HG02588 (cell line): Measurements from ENCODE around the gene EIF3L.

Source experiments
- ATAC-seq: cut with Tn5 transposase; IDR thresholded peaks from one replicate; pipeline ENCODE4 v1.9.1; 2021; ENCODE audit warnings: mild to moderate bottlenecking, moderate library complexity; ENCODE audit not compliant: unreplicated experiment

The EIF3L gene

DNA sequence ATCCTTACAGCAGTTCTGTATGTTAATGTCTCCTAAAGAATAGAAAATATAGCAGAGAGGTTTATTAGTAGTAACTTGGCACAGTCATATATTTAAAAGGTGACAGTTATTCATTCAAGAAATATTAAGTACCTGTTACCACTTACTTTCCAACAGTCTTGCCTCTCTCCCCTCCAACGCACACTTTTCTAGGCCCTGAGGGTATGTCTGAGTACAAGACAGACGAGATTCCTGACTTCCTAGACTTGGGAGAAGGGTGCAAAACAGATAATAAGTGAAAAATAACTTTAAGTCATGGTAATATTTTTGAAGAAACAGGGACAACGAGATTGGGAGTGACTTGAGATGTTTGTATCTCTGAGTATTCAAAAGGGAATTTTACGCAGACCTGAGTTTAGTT lies 1.6 kb downstream of the EIF3L start:
- no peak for ATAC-seq

DNA sequence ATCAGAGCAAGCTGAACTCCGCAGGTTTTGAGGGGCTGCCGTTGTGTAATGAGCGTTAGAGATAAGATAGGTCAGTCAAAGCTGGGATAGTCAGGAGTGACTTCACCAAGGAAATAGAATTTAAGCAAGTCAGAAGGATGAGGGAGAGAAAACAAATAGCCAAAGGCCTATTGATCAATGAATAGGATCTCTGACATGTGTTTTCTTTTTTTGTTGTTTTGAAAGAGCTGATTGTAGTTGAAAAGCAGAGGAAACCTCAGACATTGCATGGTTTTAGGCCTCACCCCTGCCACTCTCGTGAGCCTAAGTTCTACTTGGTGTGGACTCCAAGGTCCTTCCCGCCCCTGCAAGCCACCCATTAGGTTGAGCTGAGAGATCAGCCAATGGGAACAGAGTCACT lies 3.2 kb downstream of the EIF3L start:
- ATAC-seq: no peak

DNA sequence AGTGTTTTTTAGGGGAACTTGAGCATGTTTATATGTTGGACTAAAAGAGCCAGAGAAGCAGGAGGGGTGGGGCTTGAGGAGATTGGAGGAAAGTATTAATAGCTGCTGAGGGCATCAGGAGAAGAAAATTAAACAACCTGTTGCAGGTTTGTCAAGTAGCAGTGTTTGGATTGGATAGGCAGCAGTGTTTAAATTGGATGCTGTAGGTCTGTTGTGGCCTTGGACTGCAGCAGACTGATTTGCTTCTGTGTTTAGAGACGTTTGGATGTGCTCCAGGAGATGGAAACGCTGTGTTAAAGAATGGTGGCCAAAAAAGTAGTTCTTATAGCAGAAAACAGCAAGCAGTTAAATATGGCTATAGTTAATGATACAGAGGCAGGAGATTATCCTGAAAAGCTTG lies 5.7 kb downstream of the EIF3L start:
- ATAC-seq: no peak

DNA sequence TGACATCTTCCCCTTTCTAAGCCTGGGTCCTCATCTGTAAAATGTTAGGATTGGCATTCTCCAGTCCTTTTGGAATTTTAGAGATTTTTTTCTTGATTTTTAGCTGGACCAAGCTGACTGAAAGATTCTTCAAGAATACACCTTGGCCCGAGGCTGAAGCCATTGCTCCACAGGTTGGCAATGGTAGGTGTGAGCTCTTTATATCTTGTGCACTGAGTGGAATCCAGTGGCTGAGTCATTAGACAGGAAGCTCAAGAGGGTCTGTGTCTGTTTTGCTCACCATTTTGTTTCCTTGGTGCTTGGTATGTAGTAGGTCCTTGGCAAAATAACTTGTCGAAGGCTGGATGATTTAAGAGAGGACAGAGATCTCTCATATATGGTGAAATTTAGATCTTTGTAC lies 6.2 kb downstream of the EIF3L start:
- ATAC-seq: no peak

DNA sequence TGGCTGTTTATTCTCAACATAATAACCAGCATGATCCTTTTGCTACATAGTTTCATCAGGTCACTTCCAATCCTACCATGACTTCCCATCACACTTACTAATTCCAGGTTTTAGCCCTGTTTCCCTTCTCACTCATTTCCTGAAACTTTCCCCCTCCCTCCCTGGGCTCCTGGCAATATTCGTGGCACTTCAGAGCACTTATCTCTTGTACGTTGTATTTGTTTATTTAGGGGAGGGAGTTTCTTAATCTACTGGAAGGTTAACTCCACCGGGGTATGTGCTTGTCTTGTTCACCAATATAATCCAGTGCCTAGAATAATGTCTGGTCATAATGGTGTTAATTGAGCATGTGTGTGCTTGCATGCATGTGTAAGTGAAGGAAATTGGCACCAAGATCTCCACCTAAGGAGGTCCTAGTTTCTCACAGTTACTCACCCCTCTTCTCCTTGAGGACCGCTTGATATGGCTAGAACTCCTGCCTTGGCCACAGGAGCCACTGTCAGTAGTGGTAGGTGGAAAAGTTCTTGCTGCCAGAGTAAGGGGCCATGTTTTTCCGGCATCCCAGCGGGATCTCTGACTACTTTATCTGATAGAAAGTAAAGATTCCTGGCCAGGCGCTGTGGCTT lies 11.7 kb downstream of the EIF3L start:
- ATAC-seq: no peak

DNA sequence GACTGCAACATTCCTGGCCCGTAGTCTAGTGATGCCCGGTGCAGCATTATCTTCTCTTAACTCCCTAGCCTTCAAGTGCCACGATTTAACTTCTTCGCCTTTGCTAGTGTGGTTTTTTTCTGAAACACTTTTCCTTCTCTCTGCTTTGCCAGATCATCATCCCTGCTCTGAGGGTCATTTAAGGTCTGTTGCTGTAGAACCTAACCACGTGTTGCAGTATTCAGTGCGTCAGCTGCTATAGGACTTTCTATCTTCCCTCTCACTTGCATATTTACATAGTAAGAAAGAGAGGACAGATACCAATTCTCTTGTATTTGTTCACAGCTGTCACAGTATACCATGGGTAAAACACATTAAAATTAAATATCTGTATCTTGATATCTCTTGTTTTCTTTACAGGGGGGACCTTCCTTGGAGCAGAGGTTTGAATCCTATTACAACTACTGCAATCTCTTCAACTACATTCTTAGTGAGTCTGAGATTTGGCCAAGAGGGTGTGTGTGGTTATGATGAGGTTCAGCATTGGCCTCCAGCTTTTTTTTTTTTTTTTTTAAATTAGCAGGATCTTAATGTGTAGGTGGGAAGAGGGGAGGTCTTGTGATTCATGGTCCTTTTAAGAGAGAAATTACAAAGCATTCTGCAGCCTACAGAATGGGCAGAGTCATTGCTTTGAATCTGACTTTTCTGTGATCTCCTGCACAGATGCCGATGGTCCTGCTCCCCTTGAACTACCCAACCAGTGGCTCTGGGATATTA lies 13.5 kb downstream of the EIF3L start:
- ATAC-seq: no peak

DNA sequence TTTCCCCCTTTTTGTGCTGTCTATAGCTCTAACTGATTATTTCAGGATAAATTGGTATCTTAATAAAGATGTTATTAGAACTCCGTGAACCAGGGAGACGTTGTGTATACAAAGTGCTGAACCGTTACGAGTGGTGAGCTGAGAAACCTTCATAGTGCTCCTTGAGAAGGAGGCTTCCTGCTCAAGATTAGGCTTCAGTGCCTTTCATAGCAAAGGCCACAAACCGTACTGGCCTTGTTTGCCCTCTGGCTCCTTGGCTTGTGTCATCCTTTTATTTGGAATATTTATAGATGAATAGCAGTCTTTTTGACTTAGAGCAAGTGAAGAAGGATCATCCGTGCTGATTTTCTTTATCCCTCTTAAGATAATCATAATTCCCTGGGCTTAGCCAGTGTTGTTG lies 16.3 kb downstream of the EIF3L start:
- ATAC-seq: no peak

DNA sequence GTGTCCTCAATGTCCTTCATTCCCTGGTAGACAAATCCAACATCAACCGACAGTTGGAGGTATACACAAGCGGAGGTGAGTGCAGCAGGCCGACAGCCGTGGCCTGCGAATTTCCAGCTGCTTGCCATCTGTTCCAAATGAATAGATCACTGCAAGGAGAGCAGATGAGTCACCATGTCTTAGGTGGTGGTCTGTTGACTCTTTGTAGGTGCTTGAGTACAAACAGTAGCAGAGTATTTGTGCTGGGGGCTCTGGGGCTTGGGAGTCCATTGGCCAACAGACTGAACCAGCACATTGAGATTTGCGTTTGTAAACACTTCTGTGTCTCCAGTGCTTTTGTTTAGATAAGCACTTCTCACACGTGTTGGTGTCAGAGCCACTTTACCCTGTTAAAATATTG lies 21.1 kb downstream of the EIF3L start:
- ATAC-seq: no peak

DNA sequence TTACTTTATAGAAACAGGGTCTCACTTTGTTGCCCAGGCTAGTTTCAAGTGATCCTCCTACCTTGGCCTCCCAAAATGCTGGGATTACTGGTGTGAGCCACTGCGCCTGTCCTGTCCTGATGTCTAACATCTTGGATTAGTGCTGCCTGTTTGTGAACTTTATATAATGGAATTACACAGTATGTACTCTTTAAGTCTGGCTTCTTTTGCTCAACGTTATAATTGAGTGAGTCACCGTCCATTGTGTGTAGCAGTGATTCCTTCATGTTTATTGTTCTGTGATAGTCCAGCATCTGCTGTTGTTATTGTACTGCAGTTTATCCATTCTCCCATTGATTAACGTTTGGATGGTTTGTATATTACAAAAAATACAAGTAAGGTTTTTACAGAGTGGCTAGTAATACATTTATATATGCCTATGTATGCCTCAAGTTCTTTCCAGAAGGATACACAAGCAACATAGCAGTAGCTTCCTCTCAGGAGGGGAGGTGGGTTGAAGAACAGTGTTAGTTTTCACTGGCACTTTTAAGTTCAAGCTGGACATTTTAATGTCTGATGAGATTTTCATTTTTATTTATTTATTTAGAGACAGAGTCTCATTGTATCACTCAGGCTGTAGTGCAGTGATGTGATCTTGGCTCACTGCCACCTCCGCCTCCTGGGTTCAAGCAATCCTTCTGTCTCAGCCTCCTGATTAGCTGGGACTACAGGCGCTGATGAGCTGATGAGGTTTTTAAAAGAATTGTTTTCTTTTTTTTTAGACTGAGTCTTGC lies 31.6 kb downstream of the EIF3L start:
- ATAC-seq: no peak

DNA sequence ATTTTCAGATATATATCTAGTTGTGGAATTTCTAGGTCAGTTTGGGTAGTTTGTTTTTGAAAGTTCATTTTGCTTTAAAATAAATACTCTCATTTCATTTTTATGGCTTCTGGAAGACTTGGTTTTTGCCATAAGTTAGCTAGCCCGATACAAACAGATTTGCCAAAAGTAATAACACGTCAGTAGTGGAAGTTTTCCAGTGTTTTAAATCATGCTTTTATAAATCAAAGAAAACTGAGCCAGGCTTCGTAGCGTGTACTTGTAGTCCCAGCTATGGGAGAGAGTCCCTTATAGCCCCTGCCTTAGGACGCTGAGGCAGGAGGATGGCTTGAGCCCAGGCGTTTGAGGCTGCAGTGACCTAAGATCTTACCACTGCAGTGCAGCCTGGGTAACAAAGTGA lies 35.2 kb downstream of the EIF3L start:
- ATAC-seq: no peak

DNA sequence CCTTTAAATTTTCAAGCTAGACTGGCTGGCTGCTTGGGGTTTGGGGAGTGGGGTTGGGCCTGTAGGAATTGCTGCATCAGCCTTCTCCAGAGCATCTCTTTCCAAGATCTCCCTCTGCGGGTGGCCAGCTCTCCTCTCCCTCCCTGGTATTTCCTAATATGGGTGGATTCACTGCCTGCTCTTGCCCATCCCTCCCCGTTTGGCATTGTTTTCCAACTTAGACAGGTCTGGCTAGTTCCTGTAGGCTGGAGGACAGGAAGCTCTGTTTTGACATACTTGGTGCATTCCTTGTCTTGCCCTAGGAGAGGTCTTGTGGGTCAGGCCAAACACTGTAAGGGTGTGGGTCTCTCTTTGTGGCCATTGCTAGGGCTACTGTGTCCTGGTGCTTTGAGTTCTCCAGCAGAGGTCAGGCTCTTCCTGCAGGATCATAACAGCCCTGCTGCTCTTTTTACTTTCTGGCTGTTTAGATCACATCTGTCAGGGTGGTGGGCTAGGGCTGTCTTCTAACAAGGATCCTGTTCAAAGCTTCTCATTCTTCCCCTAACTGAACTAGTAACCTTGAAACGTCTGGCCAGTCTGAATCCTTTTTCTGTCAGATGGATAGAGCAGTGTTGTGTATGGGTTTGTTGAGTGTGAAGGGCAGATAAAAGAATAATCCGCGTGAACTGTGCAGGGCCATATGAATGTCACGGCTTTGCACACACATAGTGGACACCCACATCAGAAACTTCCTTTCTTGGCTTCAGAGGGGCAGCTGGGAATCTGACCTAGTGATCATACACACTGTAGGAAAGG lies 38.6 kb downstream of the EIF3L start:
- no peak for ATAC-seq

DNA sequence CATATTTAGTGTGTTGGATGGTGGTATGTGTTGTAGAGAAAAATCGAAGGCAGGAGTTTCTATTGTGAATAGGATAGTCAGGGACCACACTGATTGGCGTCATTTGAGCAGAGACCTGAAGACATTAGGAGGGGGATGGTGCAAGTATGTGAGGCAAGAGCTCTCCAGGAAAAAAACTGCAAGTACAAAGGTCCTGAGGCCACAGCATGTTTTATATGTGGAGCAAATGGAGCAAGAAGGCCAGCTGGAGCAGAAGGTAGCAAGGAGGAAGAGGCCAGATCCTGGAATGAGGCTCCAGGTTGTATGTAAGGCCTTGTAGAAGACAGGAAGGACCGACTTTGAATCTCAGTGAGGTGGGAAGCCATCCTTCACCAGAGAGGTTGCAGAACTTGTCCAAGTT lies 42.7 kb downstream of the EIF3L start:
- no peak for ATAC-seq

DNA sequence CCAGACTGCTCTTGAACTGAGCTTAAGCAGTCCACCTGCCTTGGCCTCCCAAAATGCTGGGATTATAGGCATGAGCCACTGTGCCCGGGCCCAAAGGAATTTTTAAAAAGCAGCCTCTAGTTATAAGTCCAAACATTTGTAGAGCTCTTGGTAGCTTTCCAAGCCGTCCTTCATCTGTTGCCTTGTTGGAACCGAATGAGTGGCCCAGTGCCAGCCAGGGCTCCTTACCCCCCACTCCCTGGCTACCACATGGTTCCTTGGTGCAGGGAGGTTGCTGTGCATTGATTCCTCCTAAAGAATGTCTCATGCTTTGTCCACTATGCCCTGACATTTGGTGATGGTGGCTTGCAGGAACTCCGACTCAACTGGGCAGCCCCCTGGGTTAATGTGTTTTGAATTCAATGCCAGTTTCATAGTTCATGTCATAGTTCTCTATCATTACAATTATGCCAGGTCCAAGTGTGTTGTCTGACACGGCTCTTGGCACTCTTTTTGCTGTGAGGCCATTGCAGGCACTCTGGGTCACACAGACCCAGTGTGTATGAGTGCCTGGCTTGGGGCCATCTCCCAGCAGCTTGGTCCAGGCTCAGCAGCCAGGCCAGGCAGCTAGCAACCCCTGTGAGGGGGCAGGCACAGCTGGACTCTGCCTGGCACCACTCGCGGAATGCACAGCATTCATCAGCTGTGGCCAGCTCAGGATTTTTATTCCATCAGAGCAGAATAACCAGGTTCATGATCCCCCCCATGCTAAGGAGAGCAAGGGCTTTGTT lies 43.5 kb downstream of the EIF3L start:
- ATAC-seq: no peak

DNA sequence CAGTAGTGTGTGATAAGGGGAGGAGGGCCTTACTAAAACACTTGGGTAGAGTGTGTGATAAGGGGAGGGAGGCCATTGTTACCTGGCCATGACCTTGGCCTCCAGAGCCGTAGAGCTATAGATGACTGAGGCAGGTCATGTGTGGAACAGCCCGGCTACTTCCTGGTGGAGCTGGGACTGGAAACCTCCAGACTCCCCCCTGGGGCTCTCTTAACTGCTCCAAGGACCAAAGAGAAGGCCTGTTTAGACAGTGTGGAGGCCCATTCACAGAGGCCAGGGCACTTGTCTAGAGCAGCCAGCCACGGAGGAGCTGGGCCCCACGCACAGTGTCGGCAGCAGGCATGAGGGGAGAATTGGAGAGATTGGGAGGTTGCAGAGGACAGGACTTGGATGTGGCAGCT lies 44.4 kb downstream of the EIF3L start:
- ATAC-seq: no peak

DNA sequence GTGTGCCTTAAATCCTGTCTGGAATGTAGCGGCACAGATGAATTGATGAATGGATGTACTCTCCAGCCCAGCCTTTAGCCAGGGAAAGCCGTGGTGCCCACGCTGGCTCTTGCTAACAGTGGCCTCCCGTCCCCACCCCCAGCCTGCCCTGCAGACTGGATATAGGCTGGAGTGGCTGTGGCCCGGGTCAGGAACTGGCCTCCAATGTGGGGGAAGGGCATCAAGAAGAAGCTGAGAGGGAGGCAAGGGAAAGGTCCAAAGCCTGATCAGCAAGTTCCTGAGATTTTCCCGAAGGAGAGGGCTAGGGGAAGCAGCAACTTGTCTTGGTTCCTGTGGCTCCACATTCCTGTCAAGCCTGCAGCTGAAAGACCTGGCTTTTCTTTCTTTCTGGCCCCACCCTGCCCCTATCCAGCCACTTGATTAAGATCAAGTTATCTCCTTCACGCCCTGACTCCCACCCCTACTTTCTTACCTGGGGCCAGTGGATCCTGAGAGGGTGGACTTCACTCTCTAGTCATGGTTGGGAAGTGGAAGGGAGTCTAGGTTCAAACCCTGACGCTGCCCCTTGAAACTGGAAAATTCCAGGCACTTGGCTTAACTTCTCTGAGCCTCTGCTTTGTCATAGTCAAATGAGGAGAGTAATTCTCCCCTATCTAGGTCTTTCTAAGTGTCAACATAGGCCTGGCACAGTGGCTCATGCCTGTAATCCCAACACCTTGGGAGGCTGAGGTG lies 45.9 kb downstream of the EIF3L start:
- no peak for ATAC-seq

DNA sequence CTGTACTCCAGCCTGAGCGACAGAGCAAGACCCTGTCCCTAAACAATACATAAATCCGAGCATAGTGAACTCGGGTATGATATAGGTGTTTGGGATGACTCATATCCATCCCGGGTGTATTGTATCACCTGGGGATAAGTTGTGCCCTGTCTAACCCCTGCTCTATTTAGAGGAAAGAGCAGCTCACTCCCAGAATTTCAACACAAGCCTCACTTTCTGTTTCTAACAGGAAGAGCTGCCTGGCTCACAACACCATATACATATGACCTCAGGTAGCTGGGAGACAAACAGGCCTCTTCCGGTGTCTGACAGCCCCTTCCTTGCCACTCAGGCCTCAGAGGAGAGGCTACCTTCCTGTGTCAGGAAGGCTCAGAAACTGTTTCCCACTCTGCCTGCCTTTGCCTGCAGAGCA lies 47.0 kb downstream of the EIF3L start:
- ATAC-seq: no peak

DNA sequence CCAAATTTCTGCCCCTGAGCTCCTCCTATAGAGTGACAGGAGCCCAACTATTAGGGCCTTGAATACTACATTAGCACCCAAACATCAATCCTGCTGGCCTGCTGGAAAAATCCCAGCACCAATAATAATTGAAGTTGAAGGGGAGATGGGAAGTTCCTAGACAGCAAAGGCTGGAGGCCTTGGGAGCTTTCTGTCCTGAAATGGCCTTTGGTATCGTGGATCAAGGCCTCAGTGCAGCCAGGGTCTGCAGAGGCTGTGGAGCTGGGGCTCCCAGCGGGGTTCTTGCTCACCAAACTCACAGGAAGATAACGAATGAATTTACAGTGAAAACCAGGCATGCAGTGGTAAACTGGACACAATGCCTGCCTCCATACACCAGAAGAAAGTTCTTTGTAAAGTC lies 47.7 kb downstream of the EIF3L start:
- no peak for ATAC-seq

DNA sequence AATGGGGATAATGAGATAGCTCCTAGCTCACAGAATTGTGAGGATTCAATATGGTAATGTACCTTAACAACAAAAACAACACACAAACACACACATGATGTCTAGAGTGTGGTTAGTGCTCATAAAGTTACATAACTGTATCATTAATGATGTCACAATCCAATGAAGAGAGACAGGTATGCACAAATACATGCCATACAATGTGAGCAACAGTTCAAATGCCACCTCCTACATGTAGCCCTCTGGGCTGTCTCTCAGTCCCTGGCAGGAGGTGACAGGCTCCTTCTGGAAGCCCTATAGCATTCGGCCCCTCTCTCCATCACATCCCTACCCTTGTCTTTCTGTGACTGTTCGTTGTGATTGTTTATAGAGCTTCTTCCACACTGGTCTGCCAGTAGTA lies 48.6 kb downstream of the EIF3L start:
- ATAC-seq: no peak

DNA sequence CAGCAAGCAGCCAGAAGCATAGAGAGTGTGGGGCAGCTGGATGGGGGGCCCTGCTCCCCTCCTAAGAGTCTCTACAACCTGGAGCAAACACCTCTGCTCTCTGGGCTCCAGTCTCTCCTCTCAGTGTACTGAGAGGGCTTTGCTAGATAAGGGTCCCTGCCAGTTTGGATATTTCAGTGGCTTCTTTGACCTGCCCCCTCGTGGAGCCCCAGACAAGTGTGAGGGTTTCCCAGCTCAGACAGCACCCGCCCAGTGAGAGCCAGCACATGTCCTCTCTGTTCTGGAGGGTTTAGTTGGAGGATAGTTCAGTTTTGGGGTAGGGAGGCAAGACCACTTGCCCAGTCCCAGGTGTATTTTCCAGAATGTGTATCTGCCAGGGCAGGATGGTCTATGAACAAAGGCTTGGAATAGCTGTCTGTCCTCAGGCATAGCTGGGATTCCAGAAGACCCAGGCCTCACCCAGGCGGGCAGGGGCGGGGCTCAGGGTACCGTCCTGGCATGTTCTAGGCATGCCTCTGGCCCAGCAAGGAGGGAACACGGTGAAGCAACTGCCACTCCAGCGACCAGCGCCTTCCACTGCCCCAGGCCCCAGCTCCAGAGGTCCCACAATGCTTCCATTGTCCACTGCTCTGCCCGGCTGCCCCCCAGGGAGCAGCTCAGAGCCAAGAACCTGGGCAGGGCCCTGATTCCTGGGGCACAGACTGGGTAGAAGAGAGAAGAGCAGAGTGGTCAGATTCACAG lies 49.4 kb downstream of the EIF3L start:
- no peak for ATAC-seq
